Parathyroid adenoma (tissue), 2 donors: ENCODE results near the gene SPI1.

Experiments
- H2AFZ ChIP-seq: fragments of 300-600 bp; sonication (generic); one replicate; pipeline ENCODE4 v1.7.0; 2017; ENCODE audit warnings: antibody characterized with exemption, mild to moderate bottlenecking
- H3K27ac ChIP-seq: fragments of 300-600 bp; sonication (generic); one replicate; pipeline ENCODE4 v1.7.0; 2017
- H3K27me3 ChIP-seq: fragments of 300-600 bp; sonication (generic); one replicate; pipeline ENCODE4 v1.7.0; 2017; ENCODE audit warnings: low read length; ENCODE audit not compliant: control insufficient read depth, insufficient read depth
- H3K36me3 ChIP-seq: fragments of 300-600 bp; sonication (generic); one replicate; pipeline ENCODE4 v1.7.0; 2017; ENCODE audit warnings: low read length; ENCODE audit not compliant: control insufficient read depth, insufficient read depth
- H3K4me1 ChIP-seq: fragments of 300-600 bp; sonication (generic); one replicate; pipeline ENCODE4 v1.7.0; 2017; ENCODE audit warnings: control low read depth
- H3K4me2 ChIP-seq: fragments of 300-600 bp; sonication (generic); one replicate; pipeline ENCODE4 v1.7.0; 2017; ENCODE audit warnings: low read length
- H3K4me3 ChIP-seq: fragments of 300-600 bp; sonication (generic); one replicate; pipeline ENCODE4 v1.7.0; 2017; ENCODE audit warnings: low read depth, low read length
- H3K79me2 ChIP-seq: fragments of 300-600 bp; sonication (generic); one replicate; pipeline ENCODE4 v1.7.0; 2017; ENCODE audit warnings: control low read depth
- H3K9ac ChIP-seq: fragments of 300-600 bp; sonication (generic); one replicate; pipeline ENCODE4 v1.7.0; 2017; ENCODE audit warnings: mild to moderate bottlenecking
- H3K9me3 ChIP-seq: fragments of 300-600 bp; sonication (generic); one replicate; pipeline ENCODE4 v1.7.0; 2017; ENCODE audit warnings: low read length; ENCODE audit not compliant: control insufficient read depth
- TF ChIP-seq, protein P1 (sequence below): fragments of 300-600 bp; sonication (generic); IDR thresholded peaks from one replicate; pipeline ENCODE4 v1.7.0; 2017; ENCODE audit warnings: antibody characterized with exemption, mild to moderate bottlenecking
- donor health status: primary hyperparathyroidism.

Gene SPI1

DNA sequence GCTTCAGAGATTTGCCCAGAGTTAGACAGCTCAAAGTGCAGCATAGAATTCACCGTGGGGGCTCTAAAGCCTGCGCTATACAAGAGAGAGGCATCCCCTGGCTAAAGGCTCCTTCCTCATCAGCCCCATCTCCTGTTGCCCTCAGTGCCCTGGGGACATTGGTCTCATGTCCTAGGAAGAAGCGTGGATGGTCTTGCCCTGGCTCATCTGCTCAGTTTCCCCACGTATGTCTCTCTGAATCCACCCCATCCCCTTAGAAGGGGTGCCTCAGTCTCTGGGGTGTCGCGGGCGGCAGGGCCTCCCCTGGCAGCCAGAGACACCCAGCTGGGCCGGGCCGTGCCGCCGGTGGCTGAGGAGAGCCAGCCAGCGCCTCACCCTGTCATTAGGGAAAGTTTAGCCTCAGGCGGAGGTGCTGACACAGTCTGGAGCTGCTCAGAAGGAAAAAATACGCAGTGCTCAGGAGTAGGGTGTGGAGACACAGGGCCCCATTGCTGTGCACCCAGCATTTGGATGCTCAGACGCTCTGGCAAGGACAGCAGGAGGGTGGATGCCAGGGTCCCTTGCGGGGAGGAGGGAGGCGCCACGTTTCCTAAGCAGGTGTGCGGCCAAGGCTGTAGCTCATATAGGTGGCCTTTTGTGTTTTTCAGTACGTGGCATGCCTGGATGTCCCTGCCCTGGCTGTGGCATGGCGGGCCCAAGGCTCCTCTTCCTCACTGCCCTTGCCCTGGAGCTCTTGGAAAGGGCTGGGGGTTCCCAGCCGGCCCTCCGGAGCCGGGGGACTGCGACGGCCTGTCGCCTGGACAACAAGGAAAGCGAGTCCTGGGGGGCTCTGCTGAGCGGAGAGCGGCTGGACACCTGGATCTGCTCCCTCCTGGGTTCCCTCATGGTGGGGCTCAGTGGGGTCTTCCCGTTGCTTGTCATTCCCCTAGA, 31.4 kb upstream of the SPI1 start:
- Histone ChIP-seq H3K4me1 (peaks cover 11% of the 10 kb centered on the region), H2AFZ (no peak overlapping the region), H3K27me3 (no peaks in the 10 kb centered on the region), H3K27ac (peak overlapping the region; percentile 71), H3K36me3 (no peaks in the 10 kb centered on the region), H3K4me3 (peak overlapping the region; percentile 67), H3K9me3 (no peaks in the 10 kb centered on the region), H3K4me2 (peak overlapping the region; percentile 91), H3K79me2 (no peaks in the 10 kb centered on the region), H3K9ac (no peak overlapping the region)
- TF ChIP-seq, protein P1, sequence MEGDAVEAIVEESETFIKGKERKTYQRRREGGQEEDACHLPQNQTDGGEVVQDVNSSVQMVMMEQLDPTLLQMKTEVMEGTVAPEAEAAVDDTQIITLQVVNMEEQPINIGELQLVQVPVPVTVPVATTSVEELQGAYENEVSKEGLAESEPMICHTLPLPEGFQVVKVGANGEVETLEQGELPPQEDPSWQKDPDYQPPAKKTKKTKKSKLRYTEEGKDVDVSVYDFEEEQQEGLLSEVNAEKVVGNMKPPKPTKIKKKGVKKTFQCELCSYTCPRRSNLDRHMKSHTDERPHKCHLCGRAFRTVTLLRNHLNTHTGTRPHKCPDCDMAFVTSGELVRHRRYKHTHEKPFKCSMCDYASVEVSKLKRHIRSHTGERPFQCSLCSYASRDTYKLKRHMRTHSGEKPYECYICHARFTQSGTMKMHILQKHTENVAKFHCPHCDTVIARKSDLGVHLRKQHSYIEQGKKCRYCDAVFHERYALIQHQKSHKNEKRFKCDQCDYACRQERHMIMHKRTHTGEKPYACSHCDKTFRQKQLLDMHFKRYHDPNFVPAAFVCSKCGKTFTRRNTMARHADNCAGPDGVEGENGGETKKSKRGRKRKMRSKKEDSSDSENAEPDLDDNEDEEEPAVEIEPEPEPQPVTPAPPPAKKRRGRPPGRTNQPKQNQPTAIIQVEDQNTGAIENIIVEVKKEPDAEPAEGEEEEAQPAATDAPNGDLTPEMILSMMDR = no peak

DNA sequence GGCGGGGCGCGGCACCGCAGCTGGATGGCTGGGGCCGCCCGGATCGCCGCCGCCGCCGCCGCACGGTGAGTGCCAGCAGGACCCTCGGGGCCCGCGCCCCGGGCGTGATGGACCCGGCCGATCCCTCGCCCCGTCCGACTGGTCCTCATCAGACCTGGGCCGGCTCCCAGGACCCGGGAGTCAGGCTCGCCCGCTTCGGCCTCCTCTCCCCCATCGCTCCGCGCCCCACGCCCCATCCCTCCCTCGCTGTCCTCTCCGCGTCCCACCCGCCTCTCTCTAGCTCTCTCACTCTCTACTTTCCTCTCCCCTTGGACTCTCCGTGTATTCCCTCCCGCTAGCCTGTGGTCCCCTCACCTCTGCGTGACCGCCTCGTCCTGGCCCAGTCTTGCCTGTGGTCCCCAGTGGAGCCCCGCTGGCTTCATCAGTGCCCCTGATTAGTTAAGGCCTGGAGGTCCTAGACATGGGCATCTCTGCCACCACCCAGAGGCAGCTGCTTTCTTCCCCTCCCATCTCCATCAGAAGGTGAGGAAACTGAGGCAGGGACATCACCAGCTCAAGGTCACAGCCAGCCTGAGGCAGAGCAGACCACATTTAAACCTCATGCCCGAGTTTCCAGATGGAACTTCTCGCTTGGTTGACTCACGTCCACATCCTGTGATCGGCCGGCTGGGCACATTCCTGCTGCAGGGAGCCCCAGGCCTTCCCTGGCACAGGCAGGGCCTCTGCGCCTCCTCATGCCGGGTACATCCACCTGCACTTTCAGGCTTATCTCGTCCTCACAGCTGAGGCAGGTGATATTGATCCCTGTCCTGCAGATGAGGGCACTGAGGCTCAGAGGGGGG, 30.5 kb upstream of the SPI1 start:
- Histone ChIP-seq H3K79me2 (no peaks in the 10 kb centered on the region), H3K27ac (peak overlapping the region; percentile 71), H3K27me3 (no peaks in the 10 kb centered on the region), H3K9me3 (no peaks in the 10 kb centered on the region), H3K4me1 (peaks cover 11% of the 10 kb centered on the region), H2AFZ (peak overlapping the region; percentile 78), H3K4me2 (peak overlapping the region; percentile 91), H3K4me3 (peak overlapping the region; percentile 67), H3K36me3 (no peaks in the 10 kb centered on the region), H3K9ac (peak overlapping the region; percentile 76)
- TF ChIP-seq, protein P1 = no peak

GRCh38 chr11:47407746-47408590, 29.6 kb upstream of the SPI1 start, which contains the start of gene SLC39A13:
TSS of gene SLC39A13 (plus strand) at chr11:47408590. CDS start at chr11:47410095, 1,505 bp downstream.
- peak within 1 kb of the TSS; percentile 87 for H3K27ac ChIP-seq
- H2AFZ ChIP-seq = peak within 1 kb of the TSS; percentile 78
- H3K9ac ChIP-seq = peak within 1 kb of the TSS; percentile 76
- peaks cover 11% of the 10 kb centered on the region for H3K4me1 ChIP-seq
- no peaks in the 10 kb centered on the region for H3K36me3 ChIP-seq
- no peaks in the 10 kb centered on the region for H3K27me3 ChIP-seq
- peak within 1 kb of the TSS; percentile 67 for H3K4me3 ChIP-seq
- no peaks in the 10 kb centered on the region for H3K9me3 ChIP-seq
- peak within 1 kb of the TSS; percentile 91 for H3K4me2 ChIP-seq
- TF ChIP-seq, protein P1 = peak; percentile 78
- no peaks in the 10 kb centered on the region for H3K79me2 ChIP-seq

- H3K79me2 ChIP-seq = no peaks in the 10 kb centered on the region
- peaks cover 11% of the 10 kb centered on the region for H3K4me1 ChIP-seq
- H3K36me3 ChIP-seq = no peaks in the 10 kb centered on the region
- peak overlapping the region; percentile 87 for H3K27ac ChIP-seq
- peak overlapping the region; percentile 65 for H3K4me3 ChIP-seq
- peak overlapping the region; percentile 63 for H2AFZ ChIP-seq
- no peak overlapping the region for H3K9ac ChIP-seq
- H3K27me3 ChIP-seq = no peaks in the 10 kb centered on the region
- no peaks in the 10 kb centered on the region for H3K9me3 ChIP-seq
- TF ChIP-seq, protein P1 = no peak
- H3K4me2 ChIP-seq = peak overlapping the region; percentile 75
Measured at GRCh38 chr11:47406896-47407745, 28.8 kb upstream of the SPI1 start.
